GM21526 (cell line): ENCODE data around the gene NOS3.

Experiments
- ATAC-seq: cut with Tn5 transposase; IDR thresholded peaks from one replicate; pipeline ENCODE4 v1.9.1; 2021; ENCODE audit warnings: moderate library complexity; ENCODE audit not compliant: unreplicated experiment, low FRiP score

The NOS3 gene

DNA sequence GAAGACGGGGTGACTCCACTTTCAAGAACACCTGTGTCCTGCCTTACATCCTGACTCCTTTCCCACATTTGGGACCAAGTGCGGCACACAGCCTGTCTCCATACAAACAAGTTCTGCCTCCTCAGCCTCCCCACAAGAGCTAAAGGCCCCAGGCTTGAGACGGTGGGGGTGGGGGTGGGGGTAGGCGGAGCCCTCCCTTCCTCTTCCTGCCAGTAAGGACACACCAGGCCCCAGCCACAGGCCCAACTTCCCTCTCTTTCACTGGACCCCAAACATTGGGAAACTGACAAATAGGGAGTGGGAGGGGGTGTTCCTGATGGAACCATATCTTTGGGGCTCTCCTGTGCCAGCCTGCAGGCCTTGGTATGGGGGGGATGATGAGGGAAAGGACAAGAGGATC lies 62.3 kb downstream of the NOS3 start:
- no peak for ATAC-seq

DNA sequence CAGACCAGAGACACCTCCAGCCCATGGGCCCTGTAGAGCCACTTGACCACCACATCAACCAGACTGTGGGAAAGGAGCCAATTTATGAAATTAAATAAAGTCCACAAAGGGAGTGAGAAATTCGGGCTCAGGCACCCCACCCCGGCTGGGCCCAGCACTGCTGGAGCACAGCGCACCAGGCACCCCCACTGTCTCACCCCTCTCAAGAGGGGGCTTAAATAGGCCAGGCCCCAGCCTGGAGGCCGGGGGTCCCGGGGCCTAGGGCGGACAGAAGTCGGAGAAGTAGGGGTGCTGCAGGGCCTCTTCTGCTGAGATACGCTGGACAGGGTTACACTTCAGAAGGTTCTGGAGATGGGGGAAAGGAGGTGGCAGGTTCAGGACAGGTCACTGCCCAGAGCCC lies 62.9 kb downstream of the NOS3 start:
- no peak for ATAC-seq

DNA sequence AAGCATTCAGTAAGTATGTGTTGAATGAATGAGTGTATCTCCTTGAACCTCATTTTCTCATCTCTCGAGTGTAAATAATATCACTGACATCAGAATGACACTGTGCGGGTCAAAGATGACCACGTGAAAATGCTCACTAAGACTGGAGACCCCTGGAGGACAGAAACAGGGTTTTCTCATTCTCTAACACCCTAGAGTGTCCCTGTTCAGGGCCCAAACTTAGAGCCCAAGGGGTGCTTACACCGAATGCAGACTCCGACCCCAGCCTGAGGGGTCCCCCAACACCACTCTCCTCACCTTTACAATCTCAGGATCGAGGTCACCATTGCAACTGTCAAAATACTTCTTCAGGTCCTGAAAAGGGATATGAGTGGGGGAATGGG lies 65.5 kb downstream of the NOS3 start:
- ATAC-seq: no peak

DNA sequence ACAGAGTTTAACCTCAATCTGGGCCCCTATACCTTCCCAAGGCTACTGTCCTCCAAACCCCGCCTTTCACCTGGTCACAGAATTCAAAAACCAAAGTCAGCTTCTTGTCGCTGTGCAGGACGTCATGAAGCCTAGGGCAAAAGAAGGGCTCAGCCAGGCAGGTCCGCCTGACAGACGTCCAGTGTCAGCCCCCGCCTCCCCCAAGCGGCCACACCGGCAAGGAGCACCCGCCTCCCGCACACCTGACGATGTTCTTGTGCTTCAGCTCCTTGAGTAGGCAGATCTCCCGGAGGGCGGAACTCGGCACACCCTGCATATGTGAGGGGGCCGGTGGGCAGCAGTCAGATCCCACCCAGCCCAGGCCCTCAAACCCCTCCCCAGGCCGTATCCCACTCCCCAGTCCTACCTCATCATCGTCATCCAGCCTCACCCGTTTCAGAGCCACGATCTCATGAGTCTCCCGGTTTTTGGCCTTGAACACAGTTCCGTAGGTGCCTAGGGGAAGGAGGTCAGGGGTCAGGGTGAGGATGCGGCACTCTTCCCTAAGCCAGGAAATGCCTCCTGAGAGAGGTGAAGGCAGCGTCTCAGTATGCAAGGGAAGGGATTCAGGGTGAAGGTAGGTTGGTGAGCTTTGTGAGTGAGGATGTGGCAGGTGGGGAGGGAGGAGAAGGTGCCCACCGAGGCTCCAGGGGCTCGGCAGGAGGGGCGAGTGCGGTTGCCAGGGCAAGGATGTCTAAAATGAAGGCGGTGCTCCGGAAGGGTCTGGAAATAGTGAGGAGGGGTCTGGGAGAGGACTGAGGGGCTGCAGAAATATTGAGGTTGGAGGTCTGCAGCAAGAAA lies 66.1 kb downstream of the NOS3 start:
- no peak for ATAC-seq

DNA sequence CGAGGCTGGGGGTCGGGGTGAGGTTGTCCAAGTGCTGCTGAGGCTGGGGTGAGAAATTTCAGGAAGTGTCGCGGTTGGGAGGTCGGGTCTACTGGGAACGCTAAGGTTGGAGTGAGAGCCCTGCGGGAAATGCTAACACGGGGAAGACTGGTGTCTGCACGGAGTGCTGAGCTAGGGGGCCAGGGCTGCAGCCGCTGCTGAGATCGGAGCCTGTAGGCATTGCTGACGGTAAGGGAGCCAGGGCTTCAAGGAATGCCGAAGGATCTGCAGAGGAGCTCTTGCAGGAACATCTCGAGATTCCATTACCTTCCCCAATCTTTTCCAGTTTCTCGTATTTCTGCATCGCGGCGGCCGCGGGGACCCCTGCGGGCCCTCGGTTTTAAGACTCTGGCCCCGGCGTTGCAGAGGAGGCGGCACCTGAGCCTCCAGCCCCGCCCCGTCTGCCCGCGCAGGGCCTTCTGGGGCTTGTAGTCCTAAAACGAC lies 66.7 kb downstream of the NOS3 start, which contains the start of gene CDK5:
Gene CDK5, minus strand, starts transcription at position 392 of the 483 bp plus-strand sequence. Its CDS starts 49 bp downstream, at position 343.
- ATAC-seq: peak; percentile 16

DNA sequence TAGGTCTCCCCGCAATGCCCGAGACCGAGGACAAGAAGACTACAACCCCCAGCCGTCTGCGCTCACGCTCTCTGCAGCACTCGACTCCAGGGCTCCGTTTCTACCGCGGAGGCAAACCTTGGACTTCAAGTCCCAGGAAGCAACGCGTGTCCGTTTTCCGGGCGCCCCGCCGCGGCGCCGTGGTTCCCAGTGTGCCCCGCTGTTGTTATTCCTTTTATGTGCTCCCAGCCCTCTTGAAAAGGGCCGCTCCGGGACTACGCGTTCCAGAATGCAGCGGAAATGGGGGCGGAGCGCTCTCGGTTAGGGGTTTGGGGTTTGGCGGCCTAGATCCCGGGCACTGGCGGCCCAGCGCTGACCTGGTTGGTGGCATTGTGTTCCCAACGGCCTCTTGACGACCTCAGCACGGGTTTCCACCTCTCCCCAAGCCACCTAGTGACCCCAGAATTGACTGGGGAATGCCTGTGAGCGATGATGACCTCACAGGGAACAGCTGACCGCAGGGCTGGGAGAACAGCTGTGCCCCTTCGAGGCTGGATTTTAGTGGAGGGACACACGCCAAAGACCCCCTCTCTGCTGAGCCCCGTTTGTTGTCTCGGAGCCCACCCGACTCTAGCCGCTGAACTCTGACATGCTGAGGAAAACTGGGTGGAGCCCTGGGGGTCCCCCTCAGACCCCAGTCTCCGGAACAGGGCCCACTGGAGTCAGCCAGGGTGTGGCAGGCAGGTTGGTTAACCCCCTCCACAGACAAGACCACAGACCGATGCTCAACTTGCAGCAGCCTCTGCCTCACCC lies 67.4 kb downstream of the NOS3 start:
- peak; percentile 87 for ATAC-seq

DNA sequence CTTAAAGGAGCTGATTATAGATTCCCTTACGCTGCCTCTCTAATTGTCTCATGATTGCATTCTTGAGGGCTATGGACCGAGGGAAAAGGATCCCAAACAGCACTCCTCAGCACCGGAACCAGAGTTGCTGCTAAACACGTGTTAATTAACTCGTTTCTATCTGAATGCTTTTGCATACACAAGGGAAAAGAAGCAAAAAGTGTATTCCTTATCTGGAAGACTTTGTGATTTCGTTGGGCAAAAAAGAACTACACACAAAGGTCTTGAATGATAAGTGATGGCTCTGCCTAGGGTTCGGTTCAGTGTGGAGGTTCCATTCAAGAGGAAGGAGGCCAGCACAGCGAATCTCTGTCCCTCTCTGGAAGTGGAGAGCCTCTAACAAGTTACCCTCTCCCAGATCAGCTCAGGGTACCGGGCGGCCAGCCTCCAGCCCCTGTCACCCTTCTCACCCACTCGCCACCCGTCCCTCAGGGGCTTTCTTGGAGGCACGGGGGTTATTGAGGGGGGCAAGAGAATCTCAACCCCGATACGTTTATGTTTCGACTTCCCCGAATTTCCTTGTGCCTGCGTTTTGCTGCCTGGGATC lies 68.1 kb downstream of the NOS3 start:
- ATAC-seq: no peak

DNA sequence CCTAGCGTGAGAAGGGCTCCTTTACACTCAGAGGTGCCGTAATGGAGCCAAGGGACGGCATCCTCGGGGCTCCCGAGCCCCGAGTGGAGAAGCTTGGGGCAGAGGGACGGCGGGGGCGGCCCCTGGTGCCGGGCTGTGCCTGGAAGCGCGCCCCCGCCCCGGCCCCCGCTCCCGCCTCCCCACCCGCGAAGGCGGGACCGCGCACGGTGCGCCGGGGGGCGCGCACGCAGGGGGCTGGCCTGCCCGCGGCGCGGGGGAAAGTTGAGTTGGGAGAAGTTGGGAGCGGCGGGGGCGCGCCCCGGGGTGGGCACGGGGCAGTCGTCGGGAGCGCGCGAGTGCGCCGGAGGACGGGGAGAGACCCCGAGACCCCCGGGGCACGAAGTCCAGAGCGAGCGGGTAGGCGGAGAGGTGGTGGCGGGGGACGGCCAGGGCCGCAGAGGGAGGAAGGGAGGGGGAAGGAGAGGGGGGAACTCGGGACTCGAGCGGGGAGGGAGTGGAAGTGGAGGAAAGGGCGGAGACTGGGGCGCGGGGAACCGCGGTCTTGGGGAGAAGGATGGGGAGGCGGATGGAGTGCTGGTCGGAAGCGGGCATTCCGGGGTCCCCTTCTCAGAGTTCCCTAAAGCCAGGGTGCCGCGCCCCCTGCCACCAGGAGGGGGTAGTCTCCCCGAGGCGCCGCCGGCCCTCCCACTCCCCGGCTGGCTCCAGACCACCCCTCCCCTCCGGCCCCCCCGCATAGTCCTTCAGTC lies 68.7 kb downstream of the NOS3 start, which contains the start of gene SLC4A2:
Gene SLC4A2, plus strand, starts transcription at position 223 of the 746 bp plus-strand sequence. CDS start 2,399 bp downstream, outside the sequence.
- peak; percentile 29 for ATAC-seq

DNA sequence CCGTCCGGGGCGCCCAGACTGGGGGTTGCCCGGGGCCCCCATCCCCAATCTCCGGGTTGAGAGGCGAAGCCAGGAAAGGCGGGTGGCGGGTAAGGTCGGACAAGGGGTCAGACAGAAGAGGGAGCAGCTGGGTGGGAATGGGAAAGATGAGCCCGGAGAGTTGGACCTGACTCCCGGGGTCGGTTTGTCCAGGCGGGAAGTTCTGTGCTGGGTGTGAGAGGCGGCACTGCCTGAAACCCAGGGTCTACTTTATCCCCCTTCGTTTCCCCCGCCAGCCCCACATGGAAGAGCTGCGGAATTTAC lies 69.2 kb downstream of the NOS3 start:
- ATAC-seq: no peak

DNA sequence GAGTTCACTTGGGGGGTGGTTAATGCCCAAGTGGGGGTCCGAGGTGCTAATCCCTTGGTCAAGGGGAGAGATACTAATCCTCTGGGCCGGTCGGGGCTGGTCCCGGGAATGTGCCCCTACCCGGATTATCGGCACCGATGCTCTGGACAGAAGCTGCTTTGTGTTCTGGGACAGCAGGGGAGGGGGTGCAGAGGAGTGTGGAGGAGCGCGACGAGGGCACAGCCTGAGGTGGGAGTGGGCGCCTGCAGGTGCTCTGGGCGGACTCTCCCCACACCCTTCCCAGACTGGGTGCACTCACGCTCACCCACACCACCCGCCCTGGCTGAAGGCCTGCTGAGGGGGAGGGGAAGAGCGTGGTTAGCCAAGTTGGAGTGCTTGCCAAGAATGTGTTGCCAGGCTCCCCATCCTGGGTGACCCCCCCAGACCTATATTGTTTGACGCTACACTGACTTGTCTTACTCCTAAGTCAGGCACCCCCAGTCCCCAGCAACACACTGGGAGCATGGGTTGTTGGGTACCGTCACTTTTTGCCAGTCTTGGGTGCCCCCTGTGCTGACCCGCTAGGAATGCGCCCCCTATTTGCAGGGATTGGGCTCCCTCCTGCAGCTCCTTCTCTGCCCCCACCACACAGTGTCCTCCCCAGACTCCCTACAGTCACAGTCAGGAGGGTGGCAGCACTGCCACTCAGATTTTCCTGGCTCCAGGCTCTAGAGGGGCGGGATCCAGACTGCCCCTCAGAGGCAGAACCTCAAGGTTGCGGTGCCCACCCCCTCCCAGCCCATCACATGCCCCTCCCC lies 69.8 kb downstream of the NOS3 start:
- ATAC-seq: no peak

DNA sequence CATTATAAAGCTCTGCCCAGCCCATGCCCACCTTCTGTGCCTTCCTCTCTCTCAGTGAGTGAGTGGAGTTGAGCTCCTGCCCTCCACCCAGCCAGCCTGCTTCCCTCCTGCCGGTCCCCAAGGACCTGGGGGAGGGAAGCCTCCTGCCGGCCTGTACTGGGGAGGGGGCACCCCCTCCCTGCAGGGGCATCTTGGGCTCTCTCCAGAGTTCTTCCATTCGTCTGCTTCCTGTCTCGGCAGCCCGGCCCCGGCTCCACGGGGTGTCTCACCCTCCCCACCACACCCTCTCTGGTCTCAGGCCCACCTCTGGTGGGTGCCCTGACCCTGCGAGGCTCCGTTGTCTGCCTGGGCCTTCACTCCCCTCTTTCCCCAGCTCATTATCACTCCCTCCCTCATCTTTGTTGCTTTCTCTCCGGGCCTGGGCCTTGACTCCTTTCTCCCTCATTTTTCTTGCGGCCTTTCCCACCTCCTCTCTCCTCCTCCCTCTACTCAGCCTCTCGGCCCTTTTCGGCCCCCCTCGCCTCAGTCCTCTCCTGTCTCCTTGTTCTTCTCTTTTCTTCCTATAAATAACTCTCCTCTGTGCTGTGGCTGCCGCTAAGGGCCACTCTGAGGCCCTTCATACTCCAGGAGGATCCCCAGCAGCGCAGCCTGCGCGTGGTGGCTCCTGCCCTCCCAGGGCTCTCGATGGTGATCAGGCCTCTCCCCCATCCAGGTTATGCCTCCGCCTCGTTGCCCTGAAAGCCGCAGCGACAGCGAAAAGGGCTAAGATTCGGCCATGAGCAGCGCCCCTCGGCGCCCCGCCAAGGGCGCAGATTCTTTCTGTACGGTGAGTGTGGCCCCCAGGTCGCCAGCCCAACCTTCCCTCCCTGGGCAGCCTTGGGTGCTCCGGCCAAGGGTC lies 70.6 kb downstream of the NOS3 start:
- ATAC-seq: no peak

DNA sequence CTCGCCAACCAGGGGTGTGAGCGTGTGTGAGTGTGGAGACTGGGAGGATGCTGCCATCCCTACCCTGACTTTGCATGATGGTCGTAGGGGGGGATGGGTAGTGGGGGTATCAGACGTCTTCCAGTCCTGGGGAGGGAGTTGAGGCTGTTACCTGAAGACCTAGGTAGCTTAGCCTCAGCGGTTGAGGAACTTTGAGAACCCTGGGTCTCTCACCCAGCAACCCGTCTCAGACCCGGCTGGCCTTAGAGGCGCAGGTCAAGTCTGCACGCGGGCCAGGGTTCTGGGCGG lies 71.2 kb downstream of the NOS3 start:
- ATAC-seq: no peak

DNA sequence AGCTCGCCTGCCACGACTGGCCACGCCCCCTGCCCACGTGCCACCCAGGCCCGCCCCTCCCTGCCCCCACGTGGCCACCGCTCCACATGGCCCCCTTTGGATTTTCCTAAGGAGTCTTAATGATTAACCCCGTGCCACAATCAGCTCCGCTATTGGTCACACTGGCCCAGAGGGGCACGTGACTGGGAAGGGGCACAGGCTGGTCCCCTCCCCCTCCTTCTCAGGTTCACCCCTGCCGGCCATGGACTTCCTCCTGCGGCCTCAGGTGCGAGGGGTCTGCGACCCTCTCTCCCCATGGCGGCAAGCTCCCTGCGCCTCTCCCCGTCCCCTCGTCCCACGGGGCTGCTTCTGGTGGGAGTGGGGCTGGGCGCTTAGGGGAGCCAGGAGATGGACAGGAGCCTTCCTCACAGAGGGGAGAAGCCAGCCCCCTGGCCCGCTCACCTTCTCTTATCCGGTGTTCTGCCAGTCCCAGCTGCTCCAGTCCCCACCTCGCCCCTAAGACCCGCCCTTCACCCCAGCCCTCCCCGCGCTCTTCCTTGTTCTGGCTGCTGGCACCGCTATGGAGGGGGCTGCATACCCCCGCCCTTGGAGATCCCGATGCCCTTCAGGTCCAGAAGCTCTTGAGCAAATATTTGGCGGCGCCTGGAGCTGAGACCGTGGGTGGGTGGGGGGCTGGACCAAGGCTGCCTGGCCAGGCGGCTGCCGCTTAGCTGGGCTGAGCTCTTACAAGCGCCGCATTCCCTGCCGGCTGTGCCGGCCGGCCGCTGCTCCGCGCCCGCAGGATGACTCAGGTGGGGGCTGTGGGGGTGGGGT lies 71.8 kb downstream of the NOS3 start:
- no peak for ATAC-seq

DNA sequence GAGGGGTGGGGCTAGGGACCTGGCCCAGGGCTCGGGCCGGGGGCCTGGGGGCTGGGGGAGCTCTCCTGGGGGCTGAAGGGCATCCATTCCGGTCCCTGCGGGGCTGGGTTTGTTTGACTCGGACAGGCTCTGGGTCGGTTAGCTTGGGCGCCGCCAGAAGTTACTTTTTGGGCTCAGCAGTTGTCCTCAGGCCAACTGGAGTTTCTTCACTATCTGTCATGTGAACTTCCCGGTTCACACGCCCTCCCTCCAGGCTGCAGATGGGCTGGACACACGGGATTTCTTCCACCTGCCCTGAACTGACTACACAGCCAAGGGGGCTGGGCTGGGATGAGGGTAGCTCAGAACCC lies 72.4 kb downstream of the NOS3 start:
- ATAC-seq: no peak
